ENCODE data around the gene WDFY4.

Gene WDFY4

GRCh38 chr10:48748573-48748972, 63.9 kb downstream of the WDFY4 start:
- TF ChIP-seq CTCF (IDR thresholded peaks at IDR 0.05): no peak

- no peak for TF ChIP-seq CTCF (IDR thresholded peaks at IDR 0.05)
These were observed 64.6 kb downstream of the WDFY4 start for GRCh38 chr10:48749254-48749787.

- no peak for TF ChIP-seq CTCF (IDR thresholded peaks at IDR 0.05)
These were observed 65.3 kb downstream of the WDFY4 start for GRCh38 chr10:48750019-48750418.

GRCh38 chr10:48750991-48751390, 66.3 kb downstream of the WDFY4 start:
- no peak for TF ChIP-seq CTCF (IDR thresholded peaks at IDR 0.05)

GRCh38 chr10:48751730-48752129, 67.1 kb downstream of the WDFY4 start:
- no peak for TF ChIP-seq CTCF (IDR thresholded peaks at IDR 0.05)

- TF ChIP-seq CTCF (IDR thresholded peaks at IDR 0.05): no peak
These were observed 73.7 kb downstream of the WDFY4 start for GRCh38 chr10:48758411-48758810.

GRCh38 chr10:48759113-48759901, 74.6 kb downstream of the WDFY4 start:
- TF ChIP-seq CTCF (IDR thresholded peaks at IDR 0.05): no peak

Data from LNCAP (cell line).